Endothelial cell (in vitro differentiated cells): ENCODE data around the gene CA10. TPM values are rescaled to one million over a fixed set of nuclear protein-coding genes. Genes with fewer than 3 reads are reported as not detected.

Source experiments
- DNase-seq: peaks from one replicate; pipeline ENCODE4 v3.0.0; 2021; ENCODE audit warnings: low spot score
- H3K27ac Mint-ChIP-seq: one replicate; pipeline ENCODE4 v1.8.0; 2021; ENCODE audit warnings: mixed read lengths, inconsistent platforms; ENCODE audit not compliant: unreplicated experiment
- H3K27me3 Mint-ChIP-seq: one replicate; pipeline ENCODE4 v1.8.0; 2021; ENCODE audit warnings: mild to moderate bottlenecking, moderate library complexity, mixed read lengths, inconsistent platforms; ENCODE audit not compliant: unreplicated experiment
- H3K36me3 Mint-ChIP-seq: one replicate; pipeline ENCODE4 v1.8.0; 2021; ENCODE audit warnings: mild to moderate bottlenecking, low read depth, mixed read lengths, inconsistent platforms; ENCODE audit not compliant: unreplicated experiment
- H3K4me1 Mint-ChIP-seq: one replicate; pipeline ENCODE4 v1.8.0; 2021; ENCODE audit warnings: mild to moderate bottlenecking, mixed read lengths, inconsistent platforms; ENCODE audit not compliant: unreplicated experiment
- H3K4me3 Mint-ChIP-seq: one replicate; pipeline ENCODE4 v1.8.0; 2021; ENCODE audit warnings: mild to moderate bottlenecking, mixed read lengths, inconsistent platforms; ENCODE audit not compliant: unreplicated experiment
- H3K9me3 Mint-ChIP-seq: one replicate; pipeline ENCODE4 v1.8.0; 2021; ENCODE audit warnings: mixed read lengths, inconsistent platforms; ENCODE audit not compliant: unreplicated experiment
- CTCF ChIP-seq: fragments of 200-600 bp; sonication (generic); IDR thresholded peaks from one replicate; pipeline ENCODE4 v1.5.0; 2021; ENCODE audit warnings: antibody characterized with exemption; ENCODE audit not compliant: unreplicated experiment
- total RNA-seq: library from RNA; stranded (reverse); fragmentation: NEBNext Ultra II Directional; extraction: Animal tissue kit (Norgen Biotek cat#: 25700); gene quantifications from one replicate; pipeline ENCODE4 v1.2.1, GENCODE V29; 2021; ENCODE audit not compliant: unreplicated experiment

Gene CA10
- total RNA-seq, 1 donor from 2014 or later: not detected

- Mint-ChIP-seq H3K36me3 (no peaks in the 10 kb centered on the region), H3K27me3 (no peaks in the 10 kb centered on the region), H3K4me3 (no peak overlapping the region), H3K27ac (no peak overlapping the region), H3K9me3 (no peaks in the 10 kb centered on the region), H3K4me1 (no peaks in the 10 kb centered on the region)
- DNase-seq: no peak
- TF ChIP-seq CTCF: no peak
Observed at GRCh38 chr17:51710634-51710979, 447.9 kb downstream of the CA10 start.

- Mint-ChIP-seq H3K9me3 (no peaks in the 10 kb centered on the region), H3K27me3 (no peaks in the 10 kb centered on the region), H3K4me3 (no peak overlapping the region), H3K4me1 (no peaks in the 10 kb centered on the region), H3K27ac (no peak overlapping the region), H3K36me3 (no peaks in the 10 kb centered on the region)
- no peak for DNase-seq
- no peak for TF ChIP-seq CTCF
Observed at GRCh38 chr17:51709694-51710633, 448.6 kb downstream of the CA10 start.

- no peaks in the 10 kb centered on the region for H3K9me3 Mint-ChIP-seq
- TF ChIP-seq CTCF: no peak
- H3K36me3 Mint-ChIP-seq: no peaks in the 10 kb centered on the region
- no peak overlapping the region for H3K27ac Mint-ChIP-seq
- no peaks in the 10 kb centered on the region for H3K27me3 Mint-ChIP-seq
- H3K4me1 Mint-ChIP-seq: no peaks in the 10 kb centered on the region
- H3K4me3 Mint-ChIP-seq: no peak overlapping the region
- DNase-seq: no peak
Observed at GRCh38 chr17:51707216-51707615, 451.3 kb downstream of the CA10 start.

- no peak for DNase-seq
- Mint-ChIP-seq H3K9me3 (no peaks in the 10 kb centered on the region), H3K36me3 (no peaks in the 10 kb centered on the region), H3K27ac (no peak overlapping the region), H3K4me3 (no peak overlapping the region), H3K4me1 (no peaks in the 10 kb centered on the region), H3K27me3 (no peaks in the 10 kb centered on the region)
- TF ChIP-seq CTCF: no peak
Observed at GRCh38 chr17:51706093-51706492, 452.4 kb downstream of the CA10 start.
